Astrocyte (in vitro differentiated cells and primary cell): Measurements from ENCODE around the gene BLVRA. TPM values are rescaled to one million over a fixed set of nuclear protein-coding genes. Genes with fewer than 3 reads are reported as not detected.

Experiments used
- DNase-seq: peaks from one replicate; pipeline ENCODE4 v3.0.0-alpha.2; 2010; ENCODE audit warnings: low read depth
- FAIRE-seq: peaks from 2 replicates; lab custom pipeline; 2011; peaks lifted over from hg19 to GRCh38; lab: Jason Lieb, UNC
- H2AFZ ChIP-seq: 2 replicates; pipeline ENCODE4 v1.6.0; 2012; ENCODE audit warnings: low read depth, low read length, inconsistent platforms
- H3K27ac ChIP-seq: 2 replicates; pipeline ENCODE4 v1.5.1; 2011; ENCODE audit warnings: low read depth, low read length, inconsistent platforms
- H3K27me3 ChIP-seq: 2 replicates; pipeline ENCODE4 v1.6.0; 2011; ENCODE audit warnings: low read length, inconsistent platforms; ENCODE audit not compliant: insufficient read depth
- H3K36me3 ChIP-seq: 2 replicates; pipeline ENCODE4 v1.5.1; 2011; ENCODE audit warnings: low read length, inconsistent platforms; ENCODE audit not compliant: insufficient read depth
- H3K4me1 ChIP-seq: 2 replicates; pipeline ENCODE4 v1.5.1; 2011; ENCODE audit warnings: low read length, inconsistent platforms; ENCODE audit not compliant: insufficient read depth
- H3K4me2 ChIP-seq: 2 replicates; pipeline ENCODE4 v1.6.0; 2012; ENCODE audit warnings: low read length, inconsistent platforms
- H3K4me3 ChIP-seq: 2 replicates; pipeline ENCODE4 v1.5.1; 2011; ENCODE audit warnings: low read depth, mild to moderate bottlenecking, low read length, inconsistent platforms; ENCODE audit not compliant: insufficient read depth
- H3K79me2 ChIP-seq: 2 replicates; pipeline ENCODE4 v1.6.0; 2012; ENCODE audit warnings: mild to moderate bottlenecking, low read length, inconsistent platforms; ENCODE audit not compliant: insufficient read depth
- H3K9ac ChIP-seq: 2 replicates; pipeline ENCODE4 v1.6.0; 2012; ENCODE audit warnings: mild to moderate bottlenecking, low read length, inconsistent platforms
- H3K9me3 ChIP-seq: 2 replicates; pipeline ENCODE4 v1.5.1; 2012; ENCODE audit warnings: low read depth, mild to moderate bottlenecking, low read length, inconsistent platforms; ENCODE audit not compliant: insufficient read depth
- H4K20me1 ChIP-seq: 2 replicates; pipeline ENCODE4 v1.6.0; 2012; ENCODE audit warnings: low read length, inconsistent platforms; ENCODE audit not compliant: insufficient read depth
- H3K27ac Mint-ChIP-seq: one replicate; pipeline ENCODE4 v1.8.0; 2021; ENCODE audit warnings: mild to moderate bottlenecking, mixed read lengths; ENCODE audit not compliant: unreplicated experiment
- H3K27me3 Mint-ChIP-seq: one replicate; pipeline ENCODE4 v1.8.0; 2021; ENCODE audit warnings: low read depth, mixed read lengths; ENCODE audit not compliant: unreplicated experiment
- H3K36me3 Mint-ChIP-seq: one replicate; pipeline ENCODE4 v1.8.0; 2021; ENCODE audit warnings: low read depth, mixed read lengths; ENCODE audit not compliant: unreplicated experiment
- H3K4me1 Mint-ChIP-seq: one replicate; pipeline ENCODE4 v1.8.0; 2021; ENCODE audit warnings: low read depth, mixed read lengths; ENCODE audit not compliant: unreplicated experiment
- H3K4me3 Mint-ChIP-seq: one replicate; pipeline ENCODE4 v1.8.0; 2021; ENCODE audit warnings: mild to moderate bottlenecking, moderate library complexity, mixed read lengths; ENCODE audit not compliant: unreplicated experiment
- H3K9me3 Mint-ChIP-seq: one replicate; pipeline ENCODE4 v1.8.0; 2021; ENCODE audit warnings: mild to moderate bottlenecking, mixed read lengths; ENCODE audit not compliant: unreplicated experiment
- CTCF ChIP-seq: IDR thresholded peaks from 2 replicates; pipeline ENCODE4 v1.5.1; 2011; ENCODE audit warnings: low read depth, mild to moderate bottlenecking, inconsistent platforms, low read length, moderate library complexity; ENCODE audit not compliant: insufficient read depth
- EZH2 ChIP-seq: IDR thresholded peaks from 2 replicates; pipeline ENCODE4 v1.6.1; 2012; ENCODE audit warnings: mild to moderate bottlenecking, low read length, inconsistent platforms; ENCODE audit not compliant: insufficient read depth
- total RNA-seq: library from RNA; stranded (reverse); gene quantifications from 2 replicates; pipeline ENCODE4 v1.2.1, GENCODE V29; 2021

BLVRA gene
- total RNA-seq, 1 donor from 2014 or later: 48.9 TPM

DNA sequence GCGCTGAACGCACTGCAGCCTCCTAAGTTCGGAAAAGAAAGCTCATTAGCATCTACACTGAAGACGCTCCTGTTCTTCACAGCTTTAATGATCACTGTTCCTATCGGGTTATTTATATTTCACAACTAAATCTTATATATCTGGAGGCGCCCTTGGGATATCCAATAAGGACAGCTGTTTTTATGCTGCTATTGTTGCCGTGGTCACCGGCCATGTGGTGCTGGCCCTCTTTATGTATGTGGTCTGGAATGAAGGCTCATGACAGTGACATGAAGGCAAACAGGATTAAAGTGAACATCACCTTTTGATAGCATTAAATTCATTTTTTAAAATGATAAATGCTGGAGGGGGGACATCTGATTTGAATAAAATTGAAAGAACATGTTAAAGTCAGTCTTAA is 8.8 kb downstream of the BLVRA start:
- H3K9me3 ChIP-seq: no peaks in the 10 kb centered on the region
- Mint-ChIP-seq H3K9me3 (peaks cover under 1% of the 10 kb centered on the region), H3K4me3 (no peak overlapping the region), H3K36me3 (peaks cover 12% of the 10 kb centered on the region), H3K27ac (no peak overlapping the region), H3K27me3 (no peaks in the 10 kb centered on the region), H3K4me1 (peaks cover 18% of the 10 kb centered on the region)
- H3K79me2 ChIP-seq: no peaks in the 10 kb centered on the region
- H3K36me3 ChIP-seq: no peaks in the 10 kb centered on the region
- H4K20me1 ChIP-seq: peaks cover 31% of the 10 kb centered on the region
- no peak overlapping the region for H3K4me3 ChIP-seq
- no peak overlapping the region for H3K9ac ChIP-seq
- no peak for FAIRE-seq
- H3K4me2 ChIP-seq: no peak overlapping the region
- H2AFZ ChIP-seq: no peak overlapping the region
- no peak for TF ChIP-seq CTCF
- TF ChIP-seq EZH2: no peak
- no peaks in the 10 kb centered on the region for H3K4me1 ChIP-seq
- no peaks in the 10 kb centered on the region for H3K27me3 ChIP-seq
- H3K27ac ChIP-seq: no peak overlapping the region
- no peak for DNase-seq

DNA sequence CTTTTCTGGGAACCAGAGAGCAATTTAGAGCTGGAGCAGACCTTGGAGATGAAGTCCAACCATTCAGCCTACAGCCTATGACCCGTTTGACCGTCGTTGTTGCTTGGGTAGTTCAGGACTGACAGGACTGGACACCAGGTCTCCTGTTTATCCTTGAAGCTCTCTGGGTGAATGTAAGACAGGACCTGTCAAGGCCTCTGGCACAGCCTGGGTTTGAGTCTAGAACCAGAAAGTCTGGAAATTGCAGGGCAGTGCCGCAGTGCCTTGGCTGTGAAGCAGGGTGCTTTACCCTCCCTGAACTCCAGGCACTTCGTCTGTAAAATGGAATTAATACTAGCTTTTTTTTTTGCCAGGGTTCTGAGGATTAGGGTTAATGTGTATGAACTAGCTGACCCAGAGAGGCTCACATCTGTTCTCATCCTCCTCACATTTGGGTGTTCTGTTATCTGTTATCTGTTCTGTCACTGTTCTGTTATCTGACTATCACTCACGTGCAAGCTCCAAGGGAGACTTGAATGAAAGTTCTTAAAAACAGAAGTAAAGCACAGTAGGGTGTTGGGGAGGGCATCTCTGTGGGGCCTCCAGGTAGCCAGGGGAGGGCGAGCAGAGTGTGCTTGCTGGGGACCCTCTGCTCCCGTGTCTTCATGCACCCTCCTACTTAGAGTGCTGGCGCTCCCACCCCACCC is 9.9 kb downstream of the BLVRA start:
- Histone ChIP-seq H2AFZ (no peak overlapping the region), H3K27ac (no peak overlapping the region), H3K9me3 (no peaks in the 10 kb centered on the region), H3K4me1 (no peaks in the 10 kb centered on the region), H3K79me2 (no peaks in the 10 kb centered on the region), H3K27me3 (no peaks in the 10 kb centered on the region), H3K4me2 (no peak overlapping the region), H4K20me1 (peaks cover 31% of the 10 kb centered on the region), H3K36me3 (no peaks in the 10 kb centered on the region), H3K4me3 (no peak overlapping the region), H3K9ac (no peak overlapping the region)
- Mint-ChIP-seq H3K36me3 (peaks cover 18% of the 10 kb centered on the region), H3K4me3 (no peak overlapping the region), H3K4me1 (peaks cover 14% of the 10 kb centered on the region), H3K27me3 (no peaks in the 10 kb centered on the region), H3K27ac (no peak overlapping the region), H3K9me3 (peaks cover 7% of the 10 kb centered on the region)
- TF ChIP-seq EZH2 (no peak), CTCF (no peak)
- no peak for DNase-seq
- FAIRE-seq: no peak

- Histone ChIP-seq H3K36me3 (no peaks in the 10 kb centered on the region), H3K27me3 (no peaks in the 10 kb centered on the region), H3K9me3 (no peaks in the 10 kb centered on the region), H3K79me2 (no peaks in the 10 kb centered on the region), H3K9ac (no peak overlapping the region), H3K4me2 (no peak overlapping the region), H2AFZ (no peak overlapping the region), H4K20me1 (peaks cover 31% of the 10 kb centered on the region), H3K27ac (no peak overlapping the region), H3K4me3 (no peak overlapping the region), H3K4me1 (no peaks in the 10 kb centered on the region)
- Mint-ChIP-seq H3K36me3 (peaks cover 20% of the 10 kb centered on the region), H3K4me3 (no peak overlapping the region), H3K27me3 (no peaks in the 10 kb centered on the region), H3K27ac (no peak overlapping the region), H3K9me3 (peaks cover 7% of the 10 kb centered on the region), H3K4me1 (peaks cover 9% of the 10 kb centered on the region)
- FAIRE-seq (no peak), DNase-seq (no peak)
- TF ChIP-seq CTCF (no peak), EZH2 (no peak)
Observed at GRCh38 chr7:43768887-43769272, 10.4 kb downstream of the BLVRA start.
